Heart right ventricle (tissue), 16 donors: ENCODE measurements around the gene NOXRED1. TPM values are rescaled to one million over a fixed set of nuclear protein-coding genes. Genes with fewer than 3 reads are reported as not detected.

Source experiments
- ATAC-seq, 8 donors: fragments of 200-7000 bp; cut with Tn5 transposase; one replicate each; pipeline ENCODE4 v1.9.1; 2020; ENCODE audit warnings: mild to moderate bottlenecking in 8 of 8, moderate library complexity in 8 of 8, moderate number of reproducible peaks in 1 of 8
- DNase-seq, 2 donors: peaks; one replicate each; pipeline ENCODE4 v3.0.0-alpha.2; 2020
- H3K27ac ChIP-seq, 10 donors: fragments of 200-600 bp; sonication (generic) in 2 of 10; one replicate each; pipeline versions ENCODE4 v1.5.0 to v1.8.0; 2020 to 2022; ENCODE audit warnings: mild to moderate bottlenecking in 3 of 10
- H3K27me3 ChIP-seq, 7 donors: fragments of 200-600 bp; one replicate each; pipeline ENCODE4 v1.8.0; 2021 to 2022; ENCODE audit warnings: mild to moderate bottlenecking in 2 of 7
- H3K36me3 ChIP-seq, 9 donors: fragments of 200-600 bp; sonication (generic) in 1 of 9; one replicate each; pipeline versions ENCODE4 v1.5.0 to v1.8.0; 2020 to 2022; ENCODE audit warnings: mild to moderate bottlenecking in 2 of 9
- H3K4me1 ChIP-seq, 9 donors: fragments of 200-600 bp; sonication (generic) in 1 of 9; one replicate each; pipeline versions ENCODE4 v1.5.0 to v1.8.0; 2020 to 2022; ENCODE audit warnings: mild to moderate bottlenecking in 4 of 9
- H3K4me3 ChIP-seq, 10 donors: fragments of 200-600 bp; sonication (generic) in 2 of 10; one replicate each; pipeline versions ENCODE4 v1.5.0 to v1.8.0; 2020 to 2022; ENCODE audit warnings: mild to moderate bottlenecking in 7 of 10, moderate library complexity in 2 of 10
- H3K9me3 ChIP-seq, 11 donors: fragments of 200-600 bp in 10 of 11; sonication (generic) in 2 of 11; one replicate each; pipeline versions ENCODE4 v1.5.0 to v1.8.0; 2013 to 2022; ENCODE audit warnings: mild to moderate bottlenecking in 2 of 11, control low read depth in 1 of 11, moderate library complexity in 1 of 11
- CTCF ChIP-seq, 9 donors: fragments of 200-600 bp; sonication (generic) in 2 of 9; IDR thresholded peaks; one replicate each; pipeline versions ENCODE4 v1.5.0 to v1.8.0; 2021 to 2022; ENCODE audit warnings: antibody characterized with exemption in 9 of 9, mild to moderate bottlenecking in 5 of 9, moderate library complexity in 1 of 9
- WGBS, 2 donors: extraction: QIAGEN DNeasy Blood & Tissue Kit; methylation state at CpG; one replicate each; pipeline ENCODE4 v1.1.7; 2013; ENCODE audit warnings: inconsistent platforms in 1 of 2; 5-methylcytosine and 5-hydroxymethylcytosine counted together
- intact Hi-C, 10 donors: fragments of 100-400 bp; cut with DNase I; formaldehyde crosslinking; loops; one replicate each; pipeline versions ENCODE4 v1.11.1 to v1.14.2; 2022
- polyA plus RNA-seq, 2 donors: library from polyadenylated mRNA; stranded (reverse); fragments of 200-250 nt; gene quantifications; one replicate each; pipeline ENCODE4 v1.2.3, GENCODE V29; 2013
- total RNA-seq, 10 donors: library from RNA; stranded (reverse); fragmentation: NEBNext Ultra II Directional in 3 of 10; extraction: Animal tissue kit (Norgen Biotek cat#: 25700) in 3 of 10; gene quantifications; one replicate each; pipeline versions ENCODE4 v1.2.1 to v1.2.4, GENCODE V29; 2021 to 2023
- donor health status: Arrhythmogenic right ventricular cardiomyopathy.
- donor health status: ischemic (EF 13 %, LVEDD 7.1; RV severe dilation, severe dysfunction).
- donor health status: healthy with polysubstance abuse.
- donor health status: DM: no; HTN: yes; CAD: no.
- donor health status: DM: no; HTN: no; CAD: no.
- donor health status: ischemic (EF 25% LVEDD 6.9; RV normal size, moderate dysfunction).
- donor health status: ischemic (EF 25% LVEDD 5.7; RV mildly dilated, moderate dysfunction).
- donor health status: healthy.
- donor health status: DM: yes; HTN: yes; CAD: no.
- donor health status: Ischemic cardiomyopathy.
- donor health status: ischemic (EF 35%, LVEDD 5.7; RV mildly dilated, moderate dysfunction).
- donor health status: nonischemic (EF 11% LVEDD 7.7; RV severe dilation, severe dysfunction).
- donor health status: DM: yes; HTN: yes; CAD: no.
- donor health status: PGD.
- donor health status: ischemic (EF 29% LVEDD 5.4; RV normal size, mild dysfunction).
- donor health status: nonischemic (EF 23%, LVEDD 6.1; RV moderate dilation, normal function).

The NOXRED1 gene
- total and polyA plus RNA-seq, 12 donors: 0.04 to 0.40 (median 0.22) TPM; not detected in 6

- Histone ChIP-seq H3K4me3 (no peak overlapping the region), H3K27ac (peak overlapping the region in 1 of 10 donors; percentile 26), H3K27me3 (no peaks in the 10 kb centered on the region), H3K4me1 (peaks cover 0 to 9% (median 0%) of the 10 kb centered on the region in 9 donors), H3K36me3 (peaks cover 0 to 42% (median 0%) of the 10 kb centered on the region in 9 donors), H3K9me3 (no peaks in the 10 kb centered on the region)
- no peak for DNase-seq
- no peak for TF ChIP-seq CTCF (IDR thresholded peaks at IDR 0.05)
- intact Hi-C loops: loop anchor here in 1 of 10 donors (2.0 kb wide), 1 partner anchor 13 kb away; no protein-coding TSS in a partner anchor
- ATAC-seq: no peak
- 72 to 76% methylated on average over 3 of the region's 3 CpGs for WGBS, 2 donors
Measured at GRCh38 chr14:77347751-77348150, 75.6 kb downstream of the NOXRED1 start.

GRCh38 chr14:77346495-77346894 lies 76.8 kb downstream of the NOXRED1 start:
- H3K9me3 ChIP-seq: no peaks in the 10 kb centered on the region
- peaks cover 0 to 9% (median 0%) of the 10 kb centered on the region in 9 donors for H3K4me1 ChIP-seq
- no peaks in the 10 kb centered on the region for H3K27me3 ChIP-seq
- TF ChIP-seq CTCF (IDR thresholded peaks at IDR 0.05): no peak
- intact Hi-C loops: loop anchor here in 1 of 10 donors (2.0 kb wide), 1 partner anchor 14 kb away; no protein-coding TSS in a partner anchor
- ATAC-seq (no peak), DNase-seq (no peak)
- 92 to 97% methylated on average over 2 of the region's 2 CpGs for WGBS, 2 donors
- H3K27ac ChIP-seq: no peak overlapping the region
- peaks cover 0 to 55% (median 8%) of the 10 kb centered on the region in 9 donors for H3K36me3 ChIP-seq
- H3K4me3 ChIP-seq: no peak overlapping the region

GRCh38 chr14:77344377-77344996 lies 78.8 kb downstream of the NOXRED1 start:
- no peak for DNase-seq
- 89% methylated on average over 3 of the region's 3 CpGs for WGBS, 2 donors
- H3K9me3 ChIP-seq: no peaks in the 10 kb centered on the region
- H3K27me3 ChIP-seq: no peaks in the 10 kb centered on the region
- no peak for ATAC-seq
- TF ChIP-seq CTCF (IDR thresholded peaks at IDR 0.05): no peak
- peaks cover 0 to 9% (median 0%) of the 10 kb centered on the region in 9 donors for H3K4me1 ChIP-seq
- peaks cover 0 to 59% (median 12%) of the 10 kb centered on the region in 9 donors for H3K36me3 ChIP-seq
- H3K27ac ChIP-seq: no peak overlapping the region
- intact Hi-C loops: no loop called here
- H3K4me3 ChIP-seq: no peak overlapping the region

Other genes starting within 250 kb of the NOXRED1 start
- 1 to 10 TPM in 2 of 10 donors, under 1 TPM in 8; 0.08 to 7.2 (median 0.53) TPM for gene TMEM63C, start 241.7 kb downstream of the NOXRED1 start, total RNA-seq
- gene TMEM63C, start 241.7 kb downstream of the NOXRED1 start, polyA plus RNA-seq: 1 to 10 TPM in 1 of 2 donors, under 1 TPM in 1; under 0.01 to 1.5 TPM
- gene NGB, start 152.3 kb downstream of the NOXRED1 start, total RNA-seq: not detected
- gene NGB, start 152.3 kb downstream of the NOXRED1 start, polyA plus RNA-seq: not detected
- gene POMT2, start 102.6 kb downstream of the NOXRED1 start, total RNA-seq: 10 to 100 TPM; 10.5 to 23.4 (median 17.6) TPM
- gene POMT2, start 102.6 kb downstream of the NOXRED1 start, polyA plus RNA-seq: 10 to 100 TPM; 13.5 to 15.8 TPM
- 10 to 100 TPM; 10.7 to 20.5 (median 16.0) TPM for gene GSTZ1, start 102.5 kb downstream of the NOXRED1 start, total RNA-seq
- 10 to 100 TPM; 14.5 to 17.3 TPM for gene GSTZ1, start 102.5 kb downstream of the NOXRED1 start, polyA plus RNA-seq
- 1 to 10 TPM; 4.4 to 8.7 (median 7.1) TPM for gene TMED8, start 46.4 kb downstream of the NOXRED1 start, total RNA-seq
- 1 to 10 TPM; 1.8 TPM for gene TMED8, start 46.4 kb downstream of the NOXRED1 start, polyA plus RNA-seq
- gene SAMD15, start 46.1 kb downstream of the NOXRED1 start, total RNA-seq: under 1 TPM in 9 of 10 donors, not detected in 1; 0.15 to 0.30 (median 0.21) TPM
- gene SAMD15, start 46.1 kb downstream of the NOXRED1 start, polyA plus RNA-seq: under 1 TPM in 1 of 2 donors, not detected in 1; 0.13 TPM
- 10 to 100 TPM in 9 of 10 donors, 1 to 10 TPM in 1; 8.1 to 18.7 (median 14.7) TPM for gene VIPAS39, start 34.1 kb upstream of the NOXRED1 start, total RNA-seq
- gene VIPAS39, start 34.1 kb upstream of the NOXRED1 start, polyA plus RNA-seq: 10 to 100 TPM in 1 of 2 donors, 1 to 10 TPM in 1; 8.0 to 10.4 TPM
- 100 to 1,000 TPM; 107 to 193 (median 166) TPM for gene AHSA1, start 34.6 kb upstream of the NOXRED1 start, total RNA-seq
- gene AHSA1, start 34.6 kb upstream of the NOXRED1 start, polyA plus RNA-seq: 100 to 1,000 TPM in 1 of 2 donors, 10 to 100 TPM in 1; 88.2 to 247 TPM
- gene ISM2, start 75.3 kb upstream of the NOXRED1 start, total RNA-seq: not detected
- not detected for gene ISM2, start 75.3 kb upstream of the NOXRED1 start, polyA plus RNA-seq
- gene SPTLC2, start 193.1 kb upstream of the NOXRED1 start, total RNA-seq: 10 to 100 TPM in 8 of 10 donors, 1 to 10 TPM in 2; 8.3 to 23.5 (median 13.3) TPM
- gene SPTLC2, start 193.1 kb upstream of the NOXRED1 start, polyA plus RNA-seq: 1 to 10 TPM; 4.7 to 6.5 TPM